ENCODE measurements around the gene UROC1.

- TF ChIP-seq, protein P1, sequence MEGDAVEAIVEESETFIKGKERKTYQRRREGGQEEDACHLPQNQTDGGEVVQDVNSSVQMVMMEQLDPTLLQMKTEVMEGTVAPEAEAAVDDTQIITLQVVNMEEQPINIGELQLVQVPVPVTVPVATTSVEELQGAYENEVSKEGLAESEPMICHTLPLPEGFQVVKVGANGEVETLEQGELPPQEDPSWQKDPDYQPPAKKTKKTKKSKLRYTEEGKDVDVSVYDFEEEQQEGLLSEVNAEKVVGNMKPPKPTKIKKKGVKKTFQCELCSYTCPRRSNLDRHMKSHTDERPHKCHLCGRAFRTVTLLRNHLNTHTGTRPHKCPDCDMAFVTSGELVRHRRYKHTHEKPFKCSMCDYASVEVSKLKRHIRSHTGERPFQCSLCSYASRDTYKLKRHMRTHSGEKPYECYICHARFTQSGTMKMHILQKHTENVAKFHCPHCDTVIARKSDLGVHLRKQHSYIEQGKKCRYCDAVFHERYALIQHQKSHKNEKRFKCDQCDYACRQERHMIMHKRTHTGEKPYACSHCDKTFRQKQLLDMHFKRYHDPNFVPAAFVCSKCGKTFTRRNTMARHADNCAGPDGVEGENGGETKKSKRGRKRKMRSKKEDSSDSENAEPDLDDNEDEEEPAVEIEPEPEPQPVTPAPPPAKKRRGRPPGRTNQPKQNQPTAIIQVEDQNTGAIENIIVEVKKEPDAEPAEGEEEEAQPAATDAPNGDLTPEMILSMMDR (conservative IDR thresholded peaks at IDR 0.05; ENCODE audit: low read length) = no peak
- TF ChIP-seq EZH2phosphoT487 (IDR thresholded peaks at IDR 0.05; ENCODE audit: borderline replicate concordance) = no peak
Observed at GRCh38 chr3:126555795-126556636, 38.4 kb upstream of the UROC1 start.

All from Loucy (cell line).